OCI-LY7 (cell line): ENCODE data around the gene AFF2.
A peak's percentile ranks its signal among the peaks of the same experiment; 100 is the strongest.

Experiments
- CTCF ChIP-seq: fragments of 200-600 bp; sonication (generic); conservative IDR thresholded peaks from 2 replicates; pipeline ENCODE4 v1.5.1; 2014; ENCODE audit warnings: mild to moderate bottlenecking, antibody characterized with exemption, low read length, moderate library complexity, mixed read lengths
- EZH2phosphoT487 ChIP-seq: fragments of 200-600 bp; sonication (generic); IDR thresholded peaks from 2 replicates; pipeline ENCODE4 v1.6.1; 2018; ENCODE audit warnings: low read depth, borderline replicate concordance, mild to moderate bottlenecking, mixed run types, antibody characterized with exemption, low read length, moderate library complexity, mixed read lengths

DNA sequence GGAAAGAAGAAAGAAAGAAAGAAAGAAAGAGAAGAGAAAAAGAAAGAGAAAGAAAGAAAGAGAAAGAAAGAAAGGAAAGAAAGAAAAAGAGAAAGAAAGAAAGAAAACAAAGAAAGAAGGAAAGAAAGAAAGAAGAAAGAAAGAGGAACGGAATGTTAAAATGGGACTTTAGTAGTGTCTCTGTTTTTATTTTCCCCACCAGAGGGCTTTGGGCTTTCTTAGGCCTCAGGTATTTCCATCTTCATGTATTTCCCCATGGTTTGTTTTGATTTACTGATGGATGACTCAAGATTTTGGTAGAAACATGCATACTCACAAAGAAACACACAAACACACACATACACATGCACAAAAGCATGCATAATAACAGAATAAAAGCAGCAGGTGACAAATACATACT, 181.2 kb downstream of the AFF2 start:
- TF ChIP-seq CTCF = peak; percentile 35; the same call in 1 of the 2 replicates
- no peak for TF ChIP-seq EZH2phosphoT487
